Liver (tissue), 9 donors: ENCODE results near the gene MTARC2. TPM values are rescaled to one million over a fixed set of nuclear protein-coding genes. Genes with fewer than 3 reads are reported as not detected.

Experiments used
- DNase-seq: peaks from one replicate; pipeline ENCODE4 v3.0.0-alpha.2; 2017; ENCODE audit warnings: low spot score
- H3K27ac ChIP-seq, 2 donors: one replicate each; pipeline ENCODE4 v1.7.0; 2013; ENCODE audit warnings: inconsistent platforms in 2 of 2, low read length in 2 of 2, control low read depth in 1 of 2, low read depth in 1 of 2, mild to moderate bottlenecking in 1 of 2
- H3K27me3 ChIP-seq, 4 donors: one replicate each; pipeline versions ENCODE4 v1.6.1 to v1.7.0; 2013; ENCODE audit warnings: low read length in 3 of 4, inconsistent platforms in 1 of 4, mild to moderate bottlenecking in 1 of 4, moderate library complexity in 1 of 4; ENCODE audit not compliant: control insufficient read depth in 4 of 4, insufficient read depth in 4 of 4
- H3K36me3 ChIP-seq, 4 donors: one replicate each; pipeline versions ENCODE4 v1.6.1 to v1.7.0; 2013; ENCODE audit warnings: low read length in 3 of 4, mild to moderate bottlenecking in 3 of 4, low read depth in 1 of 4, moderate library complexity in 1 of 4; ENCODE audit not compliant: control insufficient read depth in 4 of 4, insufficient read depth in 3 of 4
- H3K4me1 ChIP-seq, 4 donors: one replicate each; pipeline versions ENCODE4 v1.6.1 to v1.7.0; 2013; ENCODE audit warnings: low read length in 3 of 4, mild to moderate bottlenecking in 3 of 4, moderate library complexity in 1 of 4; ENCODE audit not compliant: control insufficient read depth in 4 of 4, insufficient read depth in 4 of 4
- H3K4me3 ChIP-seq, 3 donors: one replicate each; pipeline versions ENCODE4 v1.6.1 to v1.7.0; 2013; ENCODE audit warnings: low read length in 3 of 3, control low read depth in 1 of 3, low read depth in 1 of 3, mild to moderate bottlenecking in 1 of 3
- H3K9ac ChIP-seq, 2 donors: one replicate each; pipeline ENCODE4 v1.7.0; 2013; ENCODE audit warnings: low read length in 2 of 2, mild to moderate bottlenecking in 2 of 2, moderate library complexity in 2 of 2, control low read depth in 1 of 2, low read depth in 1 of 2
- H3K9me3 ChIP-seq, 4 donors: one replicate each; pipeline versions ENCODE4 v1.6.1 to v1.7.0; 2013; ENCODE audit warnings: low read length in 3 of 4; ENCODE audit not compliant: control insufficient read depth in 4 of 4
- CTCF ChIP-seq: fragments of 150-350 bp; IDR thresholded peaks from 2 replicates; pipeline ENCODE4 v1.5.1; 2017; ENCODE audit warnings: improper control_type of control experiment, low read depth, low read length; ENCODE audit not compliant: missing input control
- EGR1 ChIP-seq, 2 donors: IDR thresholded peaks; 2 replicates each; pipeline ENCODE4 v1.6.1; 2016 to 2018; ENCODE audit warnings: antibody characterized with exemption in 2 of 2, low read depth in 2 of 2
- FOXA1 ChIP-seq: IDR thresholded peaks from 2 replicates; pipeline ENCODE4 v1.6.1; 2016; ENCODE audit warnings: antibody characterized with exemption
- FOXA2 ChIP-seq: IDR thresholded peaks from 2 replicates; pipeline ENCODE4 v1.6.1; 2016; ENCODE audit warnings: antibody characterized with exemption
- GABPA ChIP-seq, 2 donors: IDR thresholded peaks in 1 of 2; conservative IDR thresholded peaks in 1 of 2; 2 replicates each; pipeline ENCODE4 v1.6.1; 2016; ENCODE audit warnings: antibody characterized with exemption in 2 of 2, mild to moderate bottlenecking in 1 of 2, moderate library complexity in 1 of 2
- HNF4A ChIP-seq, 2 donors: conservative IDR thresholded peaks; 2 replicates each; pipeline ENCODE4 v1.6.1; 2016; ENCODE audit warnings: antibody characterized with exemption in 2 of 2, mild to moderate bottlenecking in 2 of 2
- HNF4G ChIP-seq: IDR thresholded peaks from 2 replicates; pipeline ENCODE4 v1.6.1; 2016; ENCODE audit warnings: antibody characterized with exemption
- JUND ChIP-seq, 2 donors: IDR thresholded peaks; 2 replicates each; pipeline ENCODE4 v1.6.1; 2016; ENCODE audit warnings: antibody characterized with exemption in 2 of 2
- NR2F2 ChIP-seq: IDR thresholded peaks from 2 replicates; pipeline ENCODE4 v1.6.1; 2016; ENCODE audit warnings: antibody characterized with exemption
- RAD21 ChIP-seq, 2 donors: IDR thresholded peaks; 2 replicates each; pipeline ENCODE4 v1.6.1; 2016; ENCODE audit warnings: antibody characterized with exemption in 2 of 2, mild to moderate bottlenecking in 2 of 2
- REST ChIP-seq: IDR thresholded peaks from 2 replicates; pipeline ENCODE4 v1.6.1; 2016; ENCODE audit warnings: antibody characterized with exemption, mild to moderate bottlenecking
- RXRA ChIP-seq, 2 donors: IDR thresholded peaks; 2 replicates each; pipeline ENCODE4 v1.6.1; 2017 to 2018; ENCODE audit warnings: antibody characterized with exemption in 2 of 2, mild to moderate bottlenecking in 1 of 2
- SP1 ChIP-seq: IDR thresholded peaks from 2 replicates; pipeline ENCODE4 v1.6.1; 2018; ENCODE audit warnings: antibody characterized with exemption, mild to moderate bottlenecking
- TAF1 ChIP-seq: conservative IDR thresholded peaks from 2 replicates; pipeline ENCODE4 v1.6.1; 2016; ENCODE audit warnings: antibody characterized with exemption, mild to moderate bottlenecking
- YY1 ChIP-seq: IDR thresholded peaks from 2 replicates; pipeline ENCODE4 v1.6.1; 2016; ENCODE audit warnings: antibody characterized with exemption, mild to moderate bottlenecking
- WGBS: extraction: QIAGEN DNeasy Blood & Tissue Kit; methylation state at CpG from one replicate; pipeline ENCODE4 v1.1.7; 2013; 5-methylcytosine and 5-hydroxymethylcytosine counted together
- polyA plus RNA-seq, 2 donors: library from polyadenylated mRNA; stranded (reverse) in 1 of 2; unstranded in 1 of 2; fragments of 200-250 nt in 1 of 2; fragments of >200 nt in 1 of 2; fragmentation: Nextera tagmentation in 1 of 2; extraction: Ambion mirVana in 1 of 2; gene quantifications; one replicate each; pipeline versions ENCODE4 v1.2.1 to v1.2.3, GENCODE V29; 2013 to 2015
- total RNA-seq, 2 donors: library from RNA; depleted of rRNA; stranded (reverse); fragments of >200 nt; gene quantifications; one replicate each; pipeline ENCODE4 v1.2.3, GENCODE V29; 2014
- TF ChIP-seq, protein P1 (sequence below): IDR thresholded peaks from 2 replicates; pipeline ENCODE4 v1.6.1; 2016; ENCODE audit warnings: antibody characterized with exemption
- TF ChIP-seq, protein P2 (sequence below): IDR thresholded peaks from 2 replicates; pipeline ENCODE4 v1.6.1; 2016; ENCODE audit warnings: antibody characterized with exemption
- TF ChIP-seq, protein P3 (sequence below): IDR thresholded peaks from 2 replicates; pipeline ENCODE4 v1.6.1; 2016; ENCODE audit warnings: antibody characterized with exemption
- donor health status: healthy.
- donor health status: healthy.
- donor health status: healthy.
- donor health status: healthy.
- donor health status: healthy.

Gene MTARC2
- total and polyA plus RNA-seq, 4 donors: 24.9 to 96.1 (median 71.4) TPM

GRCh38 chr1:220819467-220820026, 71.4 kb downstream of the MTARC2 start:
- no peak overlapping the region for H3K27ac ChIP-seq
- H3K36me3 ChIP-seq: peaks cover 0 to 2% (median 1%) of the 10 kb centered on the region in 4 donors
- no peak overlapping the region for H3K4me3 ChIP-seq
- H3K9me3 ChIP-seq: no peaks in the 10 kb centered on the region
- TF ChIP-seq RXRA (IDR thresholded peaks at IDR 0.05): no peak
- H3K27me3 ChIP-seq: no peaks in the 10 kb centered on the region
- H3K9ac ChIP-seq: no peak overlapping the region
- peaks cover 0 to 12% (median 2%) of the 10 kb centered on the region in 4 donors for H3K4me1 ChIP-seq
- no peak for DNase-seq
- WGBS: 38% methylated on average over 1 of the region's 1 CpG

DNA sequence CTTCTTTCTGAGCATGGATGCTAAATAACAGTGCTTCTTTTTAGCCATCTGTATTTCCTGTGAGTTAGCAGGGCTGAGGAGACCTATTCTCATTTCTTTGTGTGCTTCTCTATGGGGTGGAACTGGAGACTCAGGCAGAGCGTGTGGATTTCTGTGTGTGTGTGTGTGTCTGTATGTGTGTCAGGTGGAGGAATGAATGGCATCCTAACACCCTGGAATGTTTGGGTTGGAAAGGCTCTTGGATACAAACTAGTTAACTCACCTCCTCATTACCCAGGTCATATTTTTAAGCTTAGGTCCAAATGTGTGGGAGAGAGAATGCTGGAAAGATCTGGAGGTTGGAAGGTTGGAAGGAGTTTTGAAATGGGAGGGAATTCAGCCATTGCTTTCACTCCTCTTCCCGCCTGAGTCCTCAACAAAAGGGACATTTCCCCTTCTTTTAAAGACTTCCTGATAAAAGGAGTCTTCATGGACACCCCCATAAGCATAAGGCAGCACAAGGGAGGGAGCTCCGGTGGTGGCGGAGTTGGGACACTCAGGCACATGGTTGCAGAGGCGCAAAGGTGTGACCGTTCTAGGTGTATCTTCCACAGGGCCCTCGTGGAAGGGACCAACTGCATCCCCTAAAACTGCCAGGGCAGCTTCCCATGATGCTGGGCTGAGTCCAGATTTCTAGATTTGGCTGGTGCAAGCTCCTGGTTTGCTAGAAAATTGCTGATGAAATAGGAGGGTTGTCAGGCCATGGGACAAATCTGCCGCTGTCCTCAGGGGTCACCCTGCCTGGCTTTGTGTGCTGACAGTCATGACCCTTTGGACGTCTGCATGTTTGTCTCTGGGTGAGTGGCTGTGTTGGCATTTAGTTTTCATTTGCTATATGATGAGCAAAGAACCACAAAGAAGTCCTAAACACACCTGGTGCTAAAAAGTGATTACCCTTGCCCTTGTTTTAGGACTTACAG, 76.2 kb downstream of the MTARC2 start:
- Histone ChIP-seq H3K9me3 (no peaks in the 10 kb centered on the region), H3K36me3 (no peaks in the 10 kb centered on the region), H3K27me3 (no peaks in the 10 kb centered on the region), H3K9ac (no peak overlapping the region), H3K4me3 (no peak overlapping the region), H3K27ac (peak overlapping the region; percentile 57 to 63), H3K4me1 (peaks cover 0 to 41% (median 36%) of the 10 kb centered on the region in 4 donors)
- DNase-seq: no peak
- 76% methylated on average over 9 of the region's 9 CpGs for WGBS
- TF ChIP-seq RAD21 (IDR thresholded peaks at IDR 0.05): peak; percentile 18 to 21
- TF ChIP-seq, protein P1, sequence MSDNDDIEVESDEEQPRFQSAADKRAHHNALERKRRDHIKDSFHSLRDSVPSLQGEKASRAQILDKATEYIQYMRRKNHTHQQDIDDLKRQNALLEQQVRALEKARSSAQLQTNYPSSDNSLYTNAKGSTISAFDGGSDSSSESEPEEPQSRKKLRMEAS: peak; percentile 83
- TF ChIP-seq FOXA1: no peak
- TF ChIP-seq FOXA2: peak; percentile 26
- TF ChIP-seq REST: peak; percentile 36
- TF ChIP-seq CTCF: no peak
- TF ChIP-seq YY1: peak; percentile 45
- TF ChIP-seq HNF4G: no peak
- TF ChIP-seq, protein P2, sequence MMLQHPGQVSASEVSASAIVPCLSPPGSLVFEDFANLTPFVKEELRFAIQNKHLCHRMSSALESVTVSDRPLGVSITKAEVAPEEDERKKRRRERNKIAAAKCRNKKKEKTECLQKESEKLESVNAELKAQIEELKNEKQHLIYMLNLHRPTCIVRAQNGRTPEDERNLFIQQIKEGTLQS: peak; percentile 94
- TF ChIP-seq, protein P3, sequence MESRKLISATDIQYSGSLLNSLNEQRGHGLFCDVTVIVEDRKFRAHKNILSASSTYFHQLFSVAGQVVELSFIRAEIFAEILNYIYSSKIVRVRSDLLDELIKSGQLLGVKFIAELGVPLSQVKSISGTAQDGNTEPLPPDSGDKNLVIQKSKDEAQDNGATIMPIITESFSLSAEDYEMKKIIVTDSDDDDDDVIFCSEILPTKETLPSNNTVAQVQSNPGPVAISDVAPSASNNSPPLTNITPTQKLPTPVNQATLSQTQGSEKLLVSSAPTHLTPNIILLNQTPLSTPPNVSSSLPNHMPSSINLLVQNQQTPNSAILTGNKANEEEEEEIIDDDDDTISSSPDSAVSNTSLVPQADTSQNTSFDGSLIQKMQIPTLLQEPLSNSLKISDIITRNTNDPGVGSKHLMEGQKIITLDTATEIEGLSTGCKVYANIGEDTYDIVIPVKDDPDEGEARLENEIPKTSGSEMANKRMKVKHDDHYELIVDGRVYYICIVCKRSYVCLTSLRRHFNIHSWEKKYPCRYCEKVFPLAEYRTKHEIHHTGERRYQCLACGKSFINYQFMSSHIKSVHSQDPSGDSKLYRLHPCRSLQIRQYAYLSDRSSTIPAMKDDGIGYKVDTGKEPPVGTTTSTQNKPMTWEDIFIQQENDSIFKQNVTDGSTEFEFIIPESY: no peak
- TF ChIP-seq GABPA (IDR thresholded peaks at IDR 0.05 in 1 of 2, conservative IDR thresholded peaks at IDR 0.05 in 1 of 2): no peak
- TF ChIP-seq EGR1 (IDR thresholded peaks at IDR 0.05; ENCODE audit: low read depth in 2 of 2): peak in 1 of 2 donors; percentile 7
- TF ChIP-seq JUND (IDR thresholded peaks at IDR 0.05): peak in 1 of 2 donors; percentile 44
- TF ChIP-seq SP1: peak; percentile 88
- TF ChIP-seq RXRA (IDR thresholded peaks at IDR 0.05): peak; percentile 87 to 94
- TF ChIP-seq TAF1: no peak
- peak; percentile 83 to 84 for TF ChIP-seq HNF4A (conservative IDR thresholded peaks at IDR 0.05)
- peak; percentile 38 for TF ChIP-seq NR2F2
